ENCODE data around the gene LIPA.

Gene LIPA

GRCh38 chr10:89269433-89270152 lies 18.0 kb upstream of the LIPA start:
- WGBS: 100% methylated on average over 2 of the region's 3 CpGs
- 0 out of 2 replicates have a peak, but pooled peaks cover 2% of the 10 kb centered on the region for H3K4me1 ChIP-seq (ENCODE audit: insufficient read depth, low read length)
- H3K27ac ChIP-seq (ENCODE audit: low read depth, low read length): no peak overlapping the region
- H3K9me3 ChIP-seq (ENCODE audit: insufficient read depth, low read depth, low read length): 0 out of 2 replicates have a peak, but pooled peaks cover 2% of the 10 kb centered on the region
- no peaks in the 10 kb centered on the region for H3K27me3 ChIP-seq (ENCODE audit: insufficient read depth, low read length)
- H3K9ac ChIP-seq (ENCODE audit: low read depth, low read length): no peak overlapping the region
- no peaks in the 10 kb centered on the region for H3K36me3 ChIP-seq (ENCODE audit: insufficient read depth, low read length)
- no peak overlapping the region for H3K4me3 ChIP-seq (ENCODE audit: low read length)

GRCh38 chr10:89266721-89267453 lies 15.3 kb upstream of the LIPA start:
- H3K4me1 ChIP-seq (ENCODE audit: insufficient read depth, low read length): no peaks in the 10 kb centered on the region; the same call in 1 of the 2 replicates
- no peaks in the 10 kb centered on the region for H3K27me3 ChIP-seq (ENCODE audit: insufficient read depth, low read length)
- H3K9ac ChIP-seq (ENCODE audit: low read depth, low read length): no peak overlapping the region
- H3K27ac ChIP-seq (ENCODE audit: low read depth, low read length): no peak overlapping the region
- peaks cover 12% of the 10 kb centered on the region; the same call in 1 of the 2 replicates for H3K9me3 ChIP-seq (ENCODE audit: insufficient read depth, low read depth, low read length)
- 90% methylated on average over 1 of the region's 1 CpG for WGBS
- H3K36me3 ChIP-seq (ENCODE audit: insufficient read depth, low read length): no peaks in the 10 kb centered on the region
- H3K4me3 ChIP-seq (ENCODE audit: low read length): no peak overlapping the region

- H3K36me3 ChIP-seq (ENCODE audit: insufficient read depth, low read length): no peaks in the 10 kb centered on the region
- H3K4me3 ChIP-seq (ENCODE audit: low read length): no peak overlapping the region
- peaks cover 12% of the 10 kb centered on the region; the same call in 1 of the 2 replicates for H3K9me3 ChIP-seq (ENCODE audit: insufficient read depth, low read depth, low read length)
- H3K4me1 ChIP-seq (ENCODE audit: insufficient read depth, low read length): no peaks in the 10 kb centered on the region; the same call in 1 of the 2 replicates
- H3K9ac ChIP-seq (ENCODE audit: low read depth, low read length): no peak overlapping the region
- WGBS: 97% methylated on average over 1 of the region's 1 CpG
- no peak overlapping the region for H3K27ac ChIP-seq (ENCODE audit: low read depth, low read length)
- H3K27me3 ChIP-seq (ENCODE audit: insufficient read depth, low read length): no peaks in the 10 kb centered on the region
Observed at GRCh38 chr10:89263531-89263930, 12.0 kb upstream of the LIPA start.

GRCh38 chr10:89263091-89263490 lies 11.5 kb upstream of the LIPA start:
- Histone ChIP-seq H3K27ac (ENCODE audit: low read depth, low read length) (no peak overlapping the region), H3K36me3 (ENCODE audit: insufficient read depth, low read length) (no peaks in the 10 kb centered on the region), H3K4me1 (ENCODE audit: insufficient read depth, low read length) (no peaks in the 10 kb centered on the region; the same call in 1 of the 2 replicates), H3K9me3 (ENCODE audit: insufficient read depth, low read depth, low read length) (peaks cover 12% of the 10 kb centered on the region; the same call in 1 of the 2 replicates), H3K4me3 (ENCODE audit: low read length) (no peak overlapping the region), H3K9ac (ENCODE audit: low read depth, low read length) (no peak overlapping the region), H3K27me3 (ENCODE audit: insufficient read depth, low read length) (no peaks in the 10 kb centered on the region)
- WGBS: 90% methylated on average over 1 of the region's 1 CpG

GRCh38 chr10:89262086-89263051 lies 10.8 kb upstream of the LIPA start:
- Histone ChIP-seq H3K9me3 (ENCODE audit: insufficient read depth, low read depth, low read length) (peaks cover 12% of the 10 kb centered on the region; the same call in 1 of the 2 replicates), H3K4me3 (ENCODE audit: low read length) (no peak overlapping the region), H3K27ac (ENCODE audit: low read depth, low read length) (no peak overlapping the region), H3K4me1 (ENCODE audit: insufficient read depth, low read length) (no peaks in the 10 kb centered on the region; the same call in none of the 2 replicates), H3K36me3 (ENCODE audit: insufficient read depth, low read length) (no peaks in the 10 kb centered on the region), H3K9ac (ENCODE audit: low read depth, low read length) (no peak overlapping the region), H3K27me3 (ENCODE audit: insufficient read depth, low read length) (no peaks in the 10 kb centered on the region)
- 94% methylated on average over 3 of the region's 5 CpGs for WGBS

- H3K27me3 ChIP-seq (ENCODE audit: insufficient read depth, low read length): no peaks in the 10 kb centered on the region
- H3K4me3 ChIP-seq (ENCODE audit: low read length): no peak overlapping the region
- H3K9me3 ChIP-seq (ENCODE audit: insufficient read depth, low read depth, low read length): peaks cover 6% of the 10 kb centered on the region; the same call in 1 of the 2 replicates
- no peaks in the 10 kb centered on the region; the same call in none of the 2 replicates for H3K4me1 ChIP-seq (ENCODE audit: insufficient read depth, low read length)
- no peak overlapping the region for H3K27ac ChIP-seq (ENCODE audit: low read depth, low read length)
- WGBS: 100% methylated on average over 1 of the region's 1 CpG
- no peaks in the 10 kb centered on the region for H3K36me3 ChIP-seq (ENCODE audit: insufficient read depth, low read length)
- no peak overlapping the region for H3K9ac ChIP-seq (ENCODE audit: low read depth, low read length)
Observed at GRCh38 chr10:89258881-89259280, 7.3 kb upstream of the LIPA start.

- H3K27ac ChIP-seq (ENCODE audit: low read depth, low read length): no peak overlapping the region; the same call in 1 of the 2 replicates
- no peaks in the 10 kb centered on the region; the same call in none of the 2 replicates for H3K4me1 ChIP-seq (ENCODE audit: insufficient read depth, low read length)
- 51% methylated on average over 2 of the region's 2 CpGs for WGBS
- no peaks in the 10 kb centered on the region for H3K36me3 ChIP-seq (ENCODE audit: insufficient read depth, low read length)
- H3K4me3 ChIP-seq (ENCODE audit: low read length): no peak overlapping the region
- peaks cover 14% of the 10 kb centered on the region for H3K9me3 ChIP-seq (ENCODE audit: insufficient read depth, low read depth, low read length)
- H3K9ac ChIP-seq (ENCODE audit: low read depth, low read length): no peak overlapping the region
- H3K27me3 ChIP-seq (ENCODE audit: insufficient read depth, low read length): no peaks in the 10 kb centered on the region
Observed at GRCh38 chr10:89257581-89257980, 6.0 kb upstream of the LIPA start.

- H3K36me3 ChIP-seq (ENCODE audit: insufficient read depth, low read length): no peaks in the 10 kb centered on the region
- peaks cover 14% of the 10 kb centered on the region for H3K9me3 ChIP-seq (ENCODE audit: insufficient read depth, low read depth, low read length)
- 93% methylated on average over 1 of the region's 1 CpG for WGBS
- peaks cover 2% of the 10 kb centered on the region for H3K4me1 ChIP-seq (ENCODE audit: insufficient read depth, low read length)
- H3K27ac ChIP-seq (ENCODE audit: low read depth, low read length): no peak overlapping the region
- no peaks in the 10 kb centered on the region for H3K27me3 ChIP-seq (ENCODE audit: insufficient read depth, low read length)
- H3K9ac ChIP-seq (ENCODE audit: low read depth, low read length): no peak overlapping the region
- H3K4me3 ChIP-seq (ENCODE audit: low read length): no peak overlapping the region
Observed at GRCh38 chr10:89256962-89257361, 5.4 kb upstream of the LIPA start.

- H3K36me3 ChIP-seq (ENCODE audit: insufficient read depth, low read length): no peaks in the 10 kb centered on the region
- peaks cover 2% of the 10 kb centered on the region for H3K4me1 ChIP-seq (ENCODE audit: insufficient read depth, low read length)
- H3K9ac ChIP-seq (ENCODE audit: low read depth, low read length): no peak overlapping the region
- peaks cover 14% of the 10 kb centered on the region for H3K9me3 ChIP-seq (ENCODE audit: insufficient read depth, low read depth, low read length)
- H3K27ac ChIP-seq (ENCODE audit: low read depth, low read length): no peak overlapping the region
- no peaks in the 10 kb centered on the region for H3K27me3 ChIP-seq (ENCODE audit: insufficient read depth, low read length)
- H3K4me3 ChIP-seq (ENCODE audit: low read length): no peak overlapping the region
- 94% methylated on average over 3 of the region's 3 CpGs for WGBS
Observed at GRCh38 chr10:89256340-89256739, 4.8 kb upstream of the LIPA start.

- no peak overlapping the region for H3K9ac ChIP-seq (ENCODE audit: low read depth, low read length)
- peaks cover 4% of the 10 kb centered on the region; the same call in 1 of the 2 replicates for H3K27me3 ChIP-seq (ENCODE audit: insufficient read depth, low read length)
- peaks cover 6% of the 10 kb centered on the region for H3K4me1 ChIP-seq (ENCODE audit: insufficient read depth, low read length)
- no peaks in the 10 kb centered on the region for H3K36me3 ChIP-seq (ENCODE audit: insufficient read depth, low read length)
- H3K27ac ChIP-seq (ENCODE audit: low read depth, low read length): no peak overlapping the region
- H3K4me3 ChIP-seq (ENCODE audit: low read length): no peak overlapping the region
- H3K9me3 ChIP-seq (ENCODE audit: insufficient read depth, low read depth, low read length): peaks cover 14% of the 10 kb centered on the region
Observed at GRCh38 chr10:89255793-89256192, 4.2 kb upstream of the LIPA start.

Data from HUES64 (cell line).